ENCODE results near the gene JAK2. TPM values are rescaled to one million over a fixed set of nuclear protein-coding genes. Genes with fewer than 3 reads are reported as not detected.

The JAK2 gene
- total and polyA plus RNA-seq, 9 of the 15 experiments (the other 6 are each of a cell fraction or from before 2014, with no cell fraction given) = 4.7 to 23.4 (median 15.3) TPM

GRCh38 chr9:4973902-4974301 is 11.2 kb upstream of the JAK2 start:
- no peak for FAIRE-seq
- in situ Hi-C loops (cut with MboI) (no loop called here), intact Hi-C loops (cut with micrococcal nuclease) (no loop called here)
- Histone ChIP-seq H2AFZ (ENCODE audit: low read depth, low read length) (no peak overlapping the region), H3K9me3 (replicated peaks; ENCODE audit: control insufficient read depth, insufficient read depth, low read depth, low read length) (no peaks in the 10 kb centered on the region), H3K36me3 (ENCODE audit: control insufficient read depth, insufficient read depth, low read length) (no peaks in the 10 kb centered on the region), H3K4me2 (ENCODE audit: insufficient read depth, low read length) (no peak overlapping the region), H3K9me1 (ENCODE audit: control insufficient read depth, insufficient read depth, low read length) (no peaks in the 10 kb centered on the region), H4K20me1 (replicated peaks; ENCODE audit: control insufficient read depth, insufficient read depth, low read length) (no peaks in the 10 kb centered on the region), H3K4me3 (no peak overlapping the region), H3K79me2 (ENCODE audit: control insufficient read depth, insufficient read depth, low read length) (no peaks in the 10 kb centered on the region), H3K27ac (ENCODE audit: extremely low read depth, low read depth, low read length) (no peak overlapping the region), H3K4me1 (replicated peaks in 1 of 2; ENCODE audit: control insufficient read depth in 2 of 2, insufficient read depth in 2 of 2, low read length in 2 of 2) (peaks cover 0 to 15% of the 10 kb centered on the region in 2 experiments; a peak in 3 of 5 replicates), H3K9ac (ENCODE audit: insufficient read depth in 1 of 2, low read depth in 2 of 2, low read length in 2 of 2) (no peak overlapping the region), H3K27me3 (ENCODE audit: control insufficient read depth in 2 of 2, insufficient read depth in 2 of 2, low read length in 2 of 2) (no peaks in the 10 kb centered on the region)
- ChIA-PET CTCF (ENCODE audit: low intra/inter-chr PET ratio) (no interaction called here), POLR2A (interaction anchor here (1.1 kb wide), 1 partner anchor 11 kb away, joined by 6 read pairs; the partner anchor contains the start of gene JAK2)
- peak; percentile 63 for ATAC-seq
- WGBS (ENCODE audit: insufficient coverage, low coverage, missing lambda C conversion rate) = 0% methylated on average over 1 of the region's 1 CpG
- TF ChIP-seq NFYB (IDR thresholded peaks at IDR 0.05; ENCODE audit: extremely low read depth, insufficient read length) (no peak), EP300 (IDR thresholded peaks at IDR 0.05; ENCODE audit: low read length) (peak; percentile 37; the same call in 1 of the 2 replicates), ETV1 (tag; conservative IDR thresholded peaks at IDR 0.05; ENCODE audit: low read depth) (peak; percentile 68), ZFP1 (CRISPR knock-in tag; IDR thresholded peaks at IDR 0.05) (no peak), CEBPG (CRISPR knock-in tag; IDR thresholded peaks at IDR 0.05) (no peak), CEBPG (tag; conservative IDR thresholded peaks at IDR 0.05 in 1 of 2, IDR thresholded peaks at IDR 0.05 in 1 of 2) (peak in 1 of 2 experiments; percentile 66; a peak in 2 of 4 replicates), TSHZ1 (CRISPR knock-in tag; IDR thresholded peaks at IDR 0.05) (no peak), CEBPB (tag; IDR thresholded peaks at IDR 0.05) (0 out of 2 replicates have a peak, but pooled peaks have one; percentile 15), SMAD2 (IDR thresholded peaks at IDR 0.05; ENCODE audit: low read depth, low read length) (no peak), ATF3 (IDR thresholded peaks at IDR 0.05) (peak; percentile 23; the same call in 1 of the 2 replicates), ATF3 (CRISPR knock-in tag; conservative IDR thresholded peaks at IDR 0.05) (no peak), NCOA4 (IDR thresholded peaks at IDR 0.05; ENCODE audit: partially characterized antibody) (no peak)
- no peak for DNase-seq (ENCODE audit: extremely low read depth in 1 of 4, low spot score in 3 of 4)
- BruUV-seq (replicated peaks) = no TSS peak
